Endothelial cell of umbilical vein (primary cell): ENCODE results near the gene SP3. TPM values are rescaled to one million over a fixed set of nuclear protein-coding genes. Genes with fewer than 3 reads are reported as not detected.
A peak's percentile ranks its signal among the peaks of the same experiment; 100 is the strongest.

Experiments
- BruUV-seq: library from RNA; stranded (reverse); fragments of 400-500 nt; replicated peaks from 2 replicates; lab custom pipeline; 2021; lab: Mats Ljungman, UMichigan
- CTCF ChIA-PET: fragments of 300-600, 350-600 bp; sonication (Branson Sonifier 250); formaldehyde crosslinking; loops from one replicate; lab custom pipeline; 2021; ENCODE audit warnings: antibody characterized with exemption, inconsistent platforms; lab: Charles Lee
- POLR2A ChIA-PET: fragments of 300-600, 350-600 bp; sonication (Branson Sonifier 250); formaldehyde crosslinking; loops from one replicate; lab custom pipeline; 2021; ENCODE audit warnings: antibody characterized with exemption, inconsistent platforms; lab: Charles Lee
- DNase-seq: peaks from one replicate; pipeline ENCODE4 v3.0.0-alpha.2; 2011; ENCODE audit warnings: low read depth, low spot score
- FAIRE-seq: peaks from 2 replicates; lab custom pipeline; 2011; peaks lifted over from hg19 to GRCh38; lab: Jason Lieb, UNC
- H2AFZ ChIP-seq: 2 replicates; pipeline ENCODE4 v1.6.0; 2012; ENCODE audit warnings: low read depth, low read length, control low read depth, inconsistent platforms
- H3K27ac ChIP-seq: 2 replicates; pipeline ENCODE4 v1.5.1; 2011; ENCODE audit warnings: low read depth, mild to moderate bottlenecking, control low read depth, low read length, moderate library complexity; ENCODE audit not compliant: insufficient read depth
- H3K27me3 ChIP-seq, 2 experiments: 2 replicates each; pipeline versions ENCODE4 v1.6.0 to v1.6.1; 2011; ENCODE audit warnings: low read length in 2 of 2, mixed read lengths in 1 of 2; ENCODE audit not compliant: control insufficient read depth in 2 of 2, insufficient read depth in 2 of 2
- H3K36me3 ChIP-seq, 2 experiments: 2 replicates in 1 of 2; 3 replicates in 1 of 2; pipeline ENCODE4 v1.5.1; 2011; ENCODE audit warnings: low read length in 2 of 2, mild to moderate bottlenecking in 1 of 2, moderate library complexity in 1 of 2; ENCODE audit not compliant: control insufficient read depth in 2 of 2, insufficient read depth in 2 of 2; ENCODE audit errors: extremely low read depth in 1 of 2
- H3K4me1 ChIP-seq: 3 replicates; pipeline ENCODE4 v1.5.1; 2011; ENCODE audit warnings: mild to moderate bottlenecking, low read length; ENCODE audit not compliant: control insufficient read depth, insufficient read depth; ENCODE audit errors: extremely low read depth
- H3K4me2 ChIP-seq: 2 replicates; pipeline ENCODE4 v1.6.1; 2011; ENCODE audit warnings: low read length, control low read depth, mixed read lengths; ENCODE audit not compliant: insufficient read depth
- H3K4me3 ChIP-seq, 3 experiments: fragments of 200-600 bp in 1 of 3; sonication (generic), shearing (Covaris generic) in 1 of 3; replicated peaks in 1 of 3; 2 replicates each; pipeline ENCODE4 v1.5.1; 2011 to 2016; ENCODE audit warnings: control low read depth in 3 of 3, low read length in 3 of 3, mild to moderate bottlenecking in 2 of 3, inconsistent platforms in 1 of 3, low read depth in 1 of 3, moderate library complexity in 1 of 3; ENCODE audit not compliant: insufficient read depth in 1 of 3
- H3K79me2 ChIP-seq: 2 replicates; pipeline ENCODE4 v1.6.0; 2012; ENCODE audit warnings: low read length, inconsistent platforms; ENCODE audit not compliant: control insufficient read depth, insufficient read depth
- H3K9ac ChIP-seq: replicated peaks from 2 replicates; pipeline ENCODE3; 2011; ENCODE audit warnings: low read length, control low read depth; ENCODE audit not compliant: insufficient read depth; ENCODE audit errors: extremely low read depth
- H3K9me1 ChIP-seq: replicated peaks from 3 replicates; pipeline ENCODE4 v1.6.0; 2011; ENCODE audit warnings: mild to moderate bottlenecking, low read length; ENCODE audit not compliant: control insufficient read depth, insufficient read depth; ENCODE audit errors: extremely low read depth
- H3K9me3 ChIP-seq: replicated peaks from 2 replicates; pipeline ENCODE4 v1.5.1; 2012; ENCODE audit warnings: low read length, inconsistent platforms; ENCODE audit not compliant: control insufficient read depth, insufficient read depth
- H4K20me1 ChIP-seq: replicated peaks from 2 replicates; pipeline ENCODE3; 2011; ENCODE audit warnings: mild to moderate bottlenecking, low read length; ENCODE audit not compliant: control insufficient read depth, insufficient read depth; ENCODE audit errors: extremely low read depth
- CTCF ChIP-seq, 2 donors: IDR thresholded peaks; 1 replicate in 1 of 2; 2 replicates in 1 of 2; pipeline ENCODE4 v1.5.1; 2011; ENCODE audit warnings: low read length in 2 of 2, mild to moderate bottlenecking in 2 of 2, moderate library complexity in 2 of 2, control low read depth in 1 of 2, inconsistent platforms in 1 of 2, low read depth in 1 of 2; ENCODE audit not compliant: insufficient read depth in 1 of 2; ENCODE audit errors: extremely low read depth in 1 of 2
- EZH2 ChIP-seq: IDR thresholded peaks from 2 replicates; pipeline ENCODE4 v1.6.1; 2012; ENCODE audit warnings: borderline replicate concordance, low read depth, mild to moderate bottlenecking, moderate library complexity, low read length, inconsistent platforms; ENCODE audit not compliant: severe bottlenecking
- FOS ChIP-seq: IDR thresholded peaks from 2 replicates; pipeline ENCODE4 v1.6.1; 2011; ENCODE audit warnings: mild to moderate bottlenecking, low read length, moderate library complexity, borderline replicate concordance; ENCODE audit not compliant: insufficient read depth
- JUN ChIP-seq: IDR thresholded peaks from 2 replicates; pipeline ENCODE4 v1.6.1; 2011; ENCODE audit warnings: borderline replicate concordance, low read depth; ENCODE audit not compliant: insufficient read length, insufficient read depth
- MYC ChIP-seq: IDR thresholded peaks from one replicate; pipeline ENCODE4 v1.6.1; 2011; ENCODE audit warnings: mild to moderate bottlenecking, low read depth, low read length
- POLR2A ChIP-seq: IDR thresholded peaks from 2 replicates; pipeline ENCODE4 v1.6.1; 2012; ENCODE audit warnings: low read depth, mild to moderate bottlenecking, control low read depth, low read length
- POLR2AphosphoS5 ChIP-seq: IDR thresholded peaks from 2 replicates; pipeline ENCODE4 v1.6.1; 2012; ENCODE audit warnings: low read depth, mild to moderate bottlenecking, control low read depth, low read length, moderate library complexity; ENCODE audit not compliant: insufficient read depth
- dilution Hi-C: fragments of 300-500 bp; cut with MboI; formaldehyde crosslinking; loops from one replicate; pipeline ENCODE4 v1.15.0; 2019; ENCODE audit warnings: low sequenced_read_pairs; ENCODE audit not compliant: extremely low pct_ligation_motif_present
- intact Hi-C: fragments of 100-400 bp; cut with micrococcal nuclease; formaldehyde crosslinking; loops from one replicate; pipeline ENCODE4 v1.10.0; 2022
- polyA plus RNA-seq, 4 experiments: library from polyadenylated mRNA; depleted of rRNA in 3 of 4; stranded (reverse) in 3 of 4; unstranded in 1 of 4; fragments of >200 nt; gene quantifications; 2 replicates each; pipeline versions ENCODE4 v1.2.1 to v1.2.3, GENCODE V29; 2011 to 2012; ENCODE audit warnings: missing spikeins in 1 of 4
- total RNA-seq: library from RNA; stranded (reverse); gene quantifications from 2 replicates; pipeline ENCODE4 v1.2.3, GENCODE V29; 2021
- TF ChIP-seq, protein P1 (sequence below): IDR thresholded peaks from 2 replicates; pipeline ENCODE4 v1.6.1; 2011; ENCODE audit not compliant: insufficient read depth, insufficient read length

SP3 gene
- total and polyA plus RNA-seq, 2 donors (not counting 3 experiments of a cell fraction or from before 2014, with no cell fraction given): 23.9 to 59.0 TPM

DNA sequence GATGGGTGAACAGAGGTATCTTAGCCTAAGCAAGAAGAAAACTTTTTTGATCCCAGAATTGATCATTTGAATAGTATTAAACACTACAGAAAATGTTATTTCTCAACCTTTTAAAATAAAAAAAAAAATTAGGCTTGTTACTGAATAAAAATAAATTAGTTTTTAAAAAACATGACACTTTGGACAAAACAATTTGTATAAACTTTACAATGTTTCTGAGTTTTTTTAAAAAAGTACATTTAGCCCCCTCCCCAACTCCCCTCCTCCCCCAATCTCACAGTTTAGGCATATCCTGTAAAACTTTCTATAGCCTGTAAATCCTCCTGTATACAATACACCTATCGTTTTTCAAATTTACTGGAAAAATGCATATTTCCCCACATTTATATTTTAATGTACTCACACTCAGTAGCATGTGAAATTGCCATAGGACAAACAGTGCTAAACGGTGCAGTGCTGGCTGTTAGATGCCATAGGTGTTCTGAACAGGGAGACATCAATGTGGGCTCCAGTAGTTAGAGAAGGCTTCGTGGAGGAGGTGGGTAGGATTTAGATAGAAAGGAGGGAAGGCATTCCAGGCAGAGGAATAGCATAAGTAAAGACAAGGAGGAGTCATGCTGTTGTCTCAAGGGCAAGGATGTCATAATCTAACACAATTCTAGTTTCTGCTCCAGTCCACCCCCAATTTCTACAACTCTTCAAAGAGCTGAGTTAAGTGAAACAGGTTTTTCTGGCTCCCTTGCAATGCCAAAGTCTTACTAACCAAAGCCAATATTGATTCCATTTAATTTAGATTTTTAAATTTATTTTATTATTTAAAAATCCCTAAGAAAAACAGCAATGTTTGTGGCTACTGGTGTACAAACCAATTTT lies 50.9 kb downstream of the SP3 start:
- TF ChIP-seq POLR2AphosphoS5 (no peak), FOS (no peak), POLR2A (no peak), MYC (no peak), JUN (no peak), CTCF (IDR thresholded peaks at IDR 0.05; ENCODE audit: extremely low read depth in 1 of 2, insufficient read depth in 1 of 2, low read depth in 1 of 2, low read length in 2 of 2) (no peak), EZH2 (no peak)
- TF ChIP-seq, protein P1, sequence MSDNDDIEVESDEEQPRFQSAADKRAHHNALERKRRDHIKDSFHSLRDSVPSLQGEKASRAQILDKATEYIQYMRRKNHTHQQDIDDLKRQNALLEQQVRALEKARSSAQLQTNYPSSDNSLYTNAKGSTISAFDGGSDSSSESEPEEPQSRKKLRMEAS: no peak
- DNase-seq (no peak), FAIRE-seq (peak; percentile 21)
- Histone ChIP-seq H3K27ac (no peak overlapping the region), H3K9me1 (no peaks in the 10 kb centered on the region), H3K4me2 (no peak overlapping the region), H3K79me2 (peaks cover 47% of the 10 kb centered on the region), H3K9me3 (no peaks in the 10 kb centered on the region), H2AFZ (no peak overlapping the region), H3K36me3 (peaks cover 5 to 14% of the 10 kb centered on the region in 2 experiments), H3K4me3 (no peak overlapping the region), H4K20me1 (no peaks in the 10 kb centered on the region), H3K9ac (no peak overlapping the region), H3K4me1 (no peaks in the 10 kb centered on the region), H3K27me3 (no peaks in the 10 kb centered on the region)
- ChIA-PET POLR2A (no interaction called here), CTCF (no interaction called here)
- BruUV-seq: no TSS peak
- intact Hi-C loops: no loop called here
- dilution Hi-C loops: no loop called here
